MCF 10A (cell line): ENCODE data around the gene GSTO2. TPM values are rescaled to one million over a fixed set of nuclear protein-coding genes. Genes with fewer than 3 reads are reported as not detected.

Experiments
- BruUV-seq: library from RNA; stranded (reverse); fragments of 400-500 nt; replicated peaks from 2 replicates; lab custom pipeline; 2021; lab: Mats Ljungman, UMichigan
- CTCF ChIA-PET: fragments of 300-600 bp; sonication (Branson Sonifier 250); formaldehyde crosslinking; extraction: SDS; loops from one replicate; lab custom pipeline; 2021; ENCODE audit warnings: antibody characterized with exemption, inconsistent platforms; lab: Yijun Ruan, JAX
- POLR2A ChIA-PET: fragments of 300-600, 350-650 bp; sonication (Branson Sonifier 250); formaldehyde crosslinking; extraction: SDS; loops from one replicate; lab custom pipeline; 2020; ENCODE audit warnings: antibody characterized with exemption, inconsistent platforms; lab: Yijun Ruan, JAX
- DNase-seq: peaks from one replicate; pipeline ENCODE4 v3.0.0-alpha.2; 2018; ENCODE audit not compliant: unreplicated experiment
- H3K27ac Mint-ChIP-seq: one replicate; pipeline ENCODE4 v1.8.0; 2022; ENCODE audit warnings: mild to moderate bottlenecking, low read depth, mixed read lengths; ENCODE audit not compliant: unreplicated experiment
- H3K27me3 Mint-ChIP-seq: one replicate; pipeline ENCODE4 v1.8.0; 2022; ENCODE audit warnings: mixed read lengths; ENCODE audit not compliant: insufficient read depth, unreplicated experiment
- H3K36me3 Mint-ChIP-seq: one replicate; pipeline ENCODE4 v1.8.0; 2022; ENCODE audit warnings: mild to moderate bottlenecking, moderate library complexity, mixed read lengths; ENCODE audit not compliant: insufficient read depth, unreplicated experiment
- H3K4me1 Mint-ChIP-seq: one replicate; pipeline ENCODE4 v1.8.0; 2022; ENCODE audit warnings: mixed read lengths; ENCODE audit not compliant: insufficient read depth, unreplicated experiment
- H3K4me3 Mint-ChIP-seq: one replicate; pipeline ENCODE4 v1.8.0; 2022; ENCODE audit warnings: mild to moderate bottlenecking, moderate library complexity, mixed read lengths; ENCODE audit not compliant: unreplicated experiment
- H3K9me3 Mint-ChIP-seq: one replicate; pipeline ENCODE4 v1.8.0; 2022; ENCODE audit warnings: mixed read lengths; ENCODE audit not compliant: unreplicated experiment
- intact Hi-C: fragments of 100-400 bp; cut with micrococcal nuclease; formaldehyde crosslinking; loops from 2 replicates; pipeline ENCODE4 v1.14.1; 2022
- total RNA-seq: library from RNA; stranded (reverse); gene quantifications from 2 replicates; pipeline ENCODE4 v1.2.3, GENCODE V29; 2022
- TF ChIP-seq, protein P1 (sequence below): fragments of 200-600 bp; IDR thresholded peaks from one replicate; pipeline ENCODE4 v1.8.0; 2022; ENCODE audit warnings: antibody characterized with exemption, mild to moderate bottlenecking; ENCODE audit not compliant: unreplicated experiment

GSTO2 gene
- total RNA-seq, 1 experiment from 2014 or later: 40.9 TPM

DNA sequence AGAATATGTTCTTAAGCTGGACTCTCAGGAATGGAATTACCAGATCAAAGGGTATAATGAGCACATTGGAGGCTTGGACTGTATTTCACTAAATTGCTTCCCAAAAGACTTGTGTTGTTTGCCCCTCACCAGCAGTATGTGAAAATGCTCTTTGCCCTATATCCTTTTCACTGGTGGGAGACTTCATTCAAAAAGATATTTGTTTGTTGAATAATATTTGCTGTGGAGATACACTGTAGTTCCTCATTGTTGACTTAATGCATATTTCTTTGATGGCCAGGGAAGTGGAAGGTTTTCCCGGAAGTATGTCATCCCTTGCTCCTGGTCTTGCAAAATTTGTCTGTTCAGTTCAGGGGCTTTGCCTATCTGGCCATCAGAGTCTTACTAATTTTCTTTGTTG is 19.4 kb downstream of the GSTO2 start:
- no TSS peak for BruUV-seq
- Mint-ChIP-seq H3K27me3 (no peaks in the 10 kb centered on the region), H3K4me3 (no peak overlapping the region), H3K36me3 (peaks cover 44% of the 10 kb centered on the region), H3K4me1 (peaks cover 4% of the 10 kb centered on the region), H3K27ac (no peak overlapping the region), H3K9me3 (no peaks in the 10 kb centered on the region)
- ChIA-PET CTCF (interaction anchor here (0.9 to 13.1 kb wide), 5 partner anchors 10 to 76 kb away, joined by 3 to 406 read pairs (median 143); partner anchors contain the start of gene CFAP58), POLR2A (no interaction called here)
- intact Hi-C loops: no loop called here
- no peak for DNase-seq
- TF ChIP-seq, protein P1, sequence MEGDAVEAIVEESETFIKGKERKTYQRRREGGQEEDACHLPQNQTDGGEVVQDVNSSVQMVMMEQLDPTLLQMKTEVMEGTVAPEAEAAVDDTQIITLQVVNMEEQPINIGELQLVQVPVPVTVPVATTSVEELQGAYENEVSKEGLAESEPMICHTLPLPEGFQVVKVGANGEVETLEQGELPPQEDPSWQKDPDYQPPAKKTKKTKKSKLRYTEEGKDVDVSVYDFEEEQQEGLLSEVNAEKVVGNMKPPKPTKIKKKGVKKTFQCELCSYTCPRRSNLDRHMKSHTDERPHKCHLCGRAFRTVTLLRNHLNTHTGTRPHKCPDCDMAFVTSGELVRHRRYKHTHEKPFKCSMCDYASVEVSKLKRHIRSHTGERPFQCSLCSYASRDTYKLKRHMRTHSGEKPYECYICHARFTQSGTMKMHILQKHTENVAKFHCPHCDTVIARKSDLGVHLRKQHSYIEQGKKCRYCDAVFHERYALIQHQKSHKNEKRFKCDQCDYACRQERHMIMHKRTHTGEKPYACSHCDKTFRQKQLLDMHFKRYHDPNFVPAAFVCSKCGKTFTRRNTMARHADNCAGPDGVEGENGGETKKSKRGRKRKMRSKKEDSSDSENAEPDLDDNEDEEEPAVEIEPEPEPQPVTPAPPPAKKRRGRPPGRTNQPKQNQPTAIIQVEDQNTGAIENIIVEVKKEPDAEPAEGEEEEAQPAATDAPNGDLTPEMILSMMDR: no peak

DNA sequence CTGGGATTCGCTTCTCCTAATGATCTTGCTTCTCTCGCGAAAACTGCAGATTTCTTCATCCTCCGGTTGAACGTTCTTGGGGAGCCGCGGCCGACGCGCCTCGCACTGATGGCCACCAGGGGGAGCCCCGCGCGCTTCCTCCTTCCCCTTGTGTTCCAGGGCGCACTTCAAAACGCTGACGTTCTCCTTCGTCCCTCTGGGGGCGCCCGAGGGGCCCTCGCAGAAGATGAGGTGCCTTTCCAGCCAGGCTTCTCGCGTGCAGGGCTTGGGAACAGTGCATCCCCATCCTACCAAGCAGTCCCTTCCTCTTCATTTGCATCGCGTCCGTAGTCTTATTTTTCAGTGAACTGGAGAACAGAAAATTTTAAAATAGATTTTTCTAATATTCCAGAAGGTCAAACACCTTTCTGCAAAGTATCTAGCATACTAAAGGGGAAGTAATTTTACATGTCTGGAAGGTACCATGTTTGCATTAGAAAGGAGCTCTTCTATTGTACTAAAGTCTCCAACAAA is 22.5 kb downstream of the GSTO2 start:
- POLR2A ChIA-PET: interaction anchor here (0.6 to 2.8 kb wide), 11 partner anchors 12 to 60 kb away, joined by 3 to 18 read pairs (median 3); partner anchors contain the start of gene ITPRIP
- Mint-ChIP-seq H3K9me3 (no peaks in the 10 kb centered on the region), H3K27ac (no peak overlapping the region), H3K4me3 (no peak overlapping the region), H3K27me3 (no peaks in the 10 kb centered on the region), H3K4me1 (peaks cover 4% of the 10 kb centered on the region), H3K36me3 (peaks cover 30% of the 10 kb centered on the region)
- BruUV-seq: no TSS peak
- DNase-seq: peak; percentile 89
- TF ChIP-seq, protein P1: peak; percentile 98
- CTCF ChIA-PET: interaction anchor here (0.6 to 13.1 kb wide), 45 partner anchors 9 to 1182 kb away, joined by 3 to 406 read pairs (median 4); partner anchors contain the start of genes CFAP58, GSTO1, GSTO2 and ITPRIP
- intact Hi-C loops: loop anchor here (1.0 to 5.0 kb wide), 4 partner anchors 9 to 331 kb away; no protein-coding TSS in a partner anchor

DNA sequence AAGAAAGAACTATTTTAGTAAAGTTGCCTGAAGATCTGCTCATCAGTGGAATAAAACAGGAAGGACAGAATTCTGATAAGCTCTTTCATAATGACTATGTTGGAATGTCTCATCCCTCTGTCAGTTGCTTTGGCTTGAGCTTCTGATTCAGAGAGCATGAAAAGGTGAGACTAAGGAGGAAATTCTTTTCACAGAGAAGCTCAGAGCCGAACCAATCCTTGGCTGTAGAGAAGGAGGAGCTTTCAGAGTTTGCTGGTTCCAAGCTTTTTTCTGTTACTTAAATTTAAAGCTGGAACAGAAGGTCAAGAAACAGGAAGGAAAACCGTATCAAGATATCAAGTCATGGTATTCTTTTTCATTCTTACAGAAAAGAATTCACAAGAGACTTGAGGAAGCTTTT is 24.0 kb downstream of the GSTO2 start:
- ChIA-PET POLR2A (interaction anchor here (0.7 to 2.8 kb wide), 13 partner anchors 17 to 1679 kb away, joined by 3 to 18 read pairs (median 4); partner anchors contain the start of genes CFAP58 and ITPRIP), CTCF (interaction anchor here (0.6 to 13.1 kb wide), 13 partner anchors 7 to 330 kb away, joined by 3 to 406 read pairs (median 32); partner anchors contain the start of gene CFAP58)
- Mint-ChIP-seq H3K4me3 (no peak overlapping the region), H3K27me3 (no peaks in the 10 kb centered on the region), H3K4me1 (peaks cover 4% of the 10 kb centered on the region), H3K9me3 (no peaks in the 10 kb centered on the region), H3K36me3 (peaks cover 19% of the 10 kb centered on the region), H3K27ac (peak overlapping the region; percentile 49)
- TF ChIP-seq, protein P1: no peak
- BruUV-seq: no TSS peak
- no peak for DNase-seq
- intact Hi-C loops: loop anchor here (5.0 kb wide), 1 partner anchor 329 kb away; no protein-coding TSS in a partner anchor

DNA sequence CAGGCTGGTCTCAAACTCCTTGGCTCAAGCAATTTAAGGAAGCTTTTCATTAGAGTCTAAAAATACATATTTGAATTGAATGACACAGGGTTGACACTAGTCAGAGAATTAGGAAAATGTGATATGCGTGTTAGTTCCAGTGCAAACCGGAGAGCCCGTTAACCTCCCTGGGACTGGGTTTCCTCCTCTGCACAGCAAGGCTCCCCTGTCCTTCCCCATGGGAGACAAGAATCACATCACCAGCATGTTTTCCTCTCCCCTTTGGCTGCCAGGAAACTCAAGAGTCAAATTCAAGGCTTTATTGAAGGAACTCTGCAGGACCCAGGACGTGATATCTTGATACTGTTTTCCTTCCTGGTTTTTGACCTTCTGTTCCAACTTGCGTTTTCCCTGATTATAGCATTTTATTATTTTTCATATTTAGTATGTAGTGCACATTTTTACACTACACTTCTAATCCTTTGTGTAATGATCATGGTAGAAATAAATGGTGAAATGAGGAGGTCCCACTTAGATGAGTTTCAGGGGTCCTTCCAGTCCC is 24.9 kb downstream of the GSTO2 start:
- POLR2A ChIA-PET: interaction anchor here (0.7 to 1.7 kb wide), 9 partner anchors 11 to 46 kb away, joined by 3 to 7 read pairs (median 4); partner anchors contain the start of genes GSTO2 and ITPRIP
- CTCF ChIA-PET: interaction anchor here (0.6 to 13.1 kb wide), 13 partner anchors 11 to 856 kb away, joined by 3 to 406 read pairs (median 6); partner anchors contain the start of gene CFAP58
- H3K4me1 Mint-ChIP-seq: peaks cover 6% of the 10 kb centered on the region

More for the DNA sequence above, 24.9 kb downstream of the GSTO2 start:
- Mint-ChIP-seq H3K4me3 (no peak overlapping the region), H3K36me3 (peaks cover 17% of the 10 kb centered on the region), H3K27me3 (no peaks in the 10 kb centered on the region), H3K27ac (peak overlapping the region; percentile 49), H3K9me3 (no peaks in the 10 kb centered on the region)
- TF ChIP-seq, protein P1: no peak
- intact Hi-C loops: loop anchor here (5.0 kb wide), 1 partner anchor 328 kb away; no protein-coding TSS in a partner anchor
- DNase-seq: no peak
- no TSS peak for BruUV-seq
